Ishikawa (cell line): ENCODE measurements around the gene OSTM1.

ENCODE experiments used
- CEBPB ChIP-seq: IDR thresholded peaks from 2 replicates; pipeline ENCODE4 v1.6.1; 2012
- CREB1 ChIP-seq: IDR thresholded peaks from 2 replicates; pipeline ENCODE4 v1.6.1; 2012; ENCODE audit warnings: low read depth
- EGR1 ChIP-seq: IDR thresholded peaks from 2 replicates; pipeline ENCODE4 v1.6.1; 2012
- EP300 ChIP-seq: IDR thresholded peaks from 2 replicates; pipeline ENCODE4 v1.6.1; 2012; ENCODE audit warnings: borderline replicate concordance
- FOXM1 ChIP-seq: IDR thresholded peaks from 2 replicates; pipeline ENCODE4 v1.6.1; 2012; ENCODE audit warnings: low read depth, borderline replicate concordance
- NFIC ChIP-seq: IDR thresholded peaks from 2 replicates; pipeline ENCODE4 v1.6.1; 2012
- RAD21 ChIP-seq: IDR thresholded peaks from 2 replicates; pipeline ENCODE4 v1.6.1; 2012; ENCODE audit warnings: low read depth
- TAF1 ChIP-seq: IDR thresholded peaks from 2 replicates; pipeline ENCODE4 v1.6.1; 2012; ENCODE audit warnings: low read depth, mild to moderate bottlenecking
- TCF12 ChIP-seq: IDR thresholded peaks from 2 replicates; pipeline ENCODE4 v1.6.1; 2012; ENCODE audit warnings: low read depth
- TEAD4 ChIP-seq: IDR thresholded peaks from 2 replicates; pipeline ENCODE4 v1.6.1; 2012
- YY1 ChIP-seq: IDR thresholded peaks from 2 replicates; pipeline ENCODE4 v1.6.1; 2012; ENCODE audit warnings: low read depth
- ZBTB7A ChIP-seq: IDR thresholded peaks from 2 replicates; pipeline ENCODE4 v1.6.1; 2012; ENCODE audit warnings: low read depth
- TF ChIP-seq, protein P1 (sequence below): IDR thresholded peaks from 2 replicates; pipeline ENCODE4 v1.6.1; 2012; ENCODE audit warnings: low read depth, mild to moderate bottlenecking
- TF ChIP-seq, protein P2 (sequence below): IDR thresholded peaks from 2 replicates; pipeline ENCODE4 v1.6.1; 2012
- TF ChIP-seq, protein P3 (sequence below): IDR thresholded peaks from 2 replicates; pipeline ENCODE4 v1.6.1; 2012

The OSTM1 gene

DNA sequence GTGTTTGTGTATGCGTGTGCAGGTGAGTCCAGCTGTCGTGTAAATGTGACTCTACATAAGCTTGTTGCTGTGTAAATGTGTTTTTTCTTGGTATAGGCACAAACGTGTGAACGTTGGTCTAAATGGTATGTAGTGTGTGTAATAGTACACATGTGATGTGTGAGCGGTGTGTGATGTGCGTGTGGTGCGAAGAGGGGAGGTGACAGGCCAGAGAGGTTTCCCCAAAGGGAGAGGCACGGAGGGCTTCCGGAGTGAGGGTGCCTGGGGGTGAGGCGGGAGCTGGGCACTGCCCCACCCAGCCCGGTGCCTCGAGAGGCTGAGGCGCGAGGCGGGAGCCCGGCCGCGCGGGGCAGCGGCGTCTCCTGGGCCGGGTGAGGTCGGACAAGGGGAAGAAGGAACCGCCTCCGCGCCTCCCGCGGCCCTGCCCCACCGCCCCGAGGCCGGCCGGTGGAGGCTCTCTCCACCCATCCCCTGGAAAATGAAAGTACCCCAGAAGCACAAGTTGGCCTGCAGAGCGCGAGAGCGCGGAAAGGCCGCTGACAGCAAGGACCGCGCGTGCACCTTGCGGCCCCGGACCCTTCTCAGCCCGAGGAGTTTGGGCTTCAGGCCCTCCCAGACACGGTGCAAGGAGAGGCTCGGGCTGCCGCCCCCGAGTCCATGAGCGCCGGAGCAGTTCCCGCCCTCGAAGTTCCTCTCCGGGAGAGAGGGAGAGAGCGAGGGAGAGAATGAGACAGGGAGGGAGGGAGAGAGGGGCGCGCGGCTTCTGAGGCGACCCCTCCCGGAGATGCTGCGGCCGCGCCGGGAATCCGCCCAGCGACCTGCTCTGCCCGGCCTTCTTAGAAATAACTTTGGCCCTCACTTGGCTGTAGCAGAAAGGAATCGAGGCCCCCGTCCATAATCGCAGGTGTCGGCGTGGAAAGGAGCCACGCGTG, 43.2 kb upstream of the OSTM1 start:
- TF ChIP-seq ZBTB7A (no peak), CEBPB (no peak), NFIC (no peak), EP300 (no peak), FOXM1 (no peak), RAD21 (no peak), TCF12 (no peak), YY1 (no peak), EGR1 (no peak), CREB1 (no peak), TAF1 (no peak), TEAD4 (no peak)
- TF ChIP-seq, protein P1, sequence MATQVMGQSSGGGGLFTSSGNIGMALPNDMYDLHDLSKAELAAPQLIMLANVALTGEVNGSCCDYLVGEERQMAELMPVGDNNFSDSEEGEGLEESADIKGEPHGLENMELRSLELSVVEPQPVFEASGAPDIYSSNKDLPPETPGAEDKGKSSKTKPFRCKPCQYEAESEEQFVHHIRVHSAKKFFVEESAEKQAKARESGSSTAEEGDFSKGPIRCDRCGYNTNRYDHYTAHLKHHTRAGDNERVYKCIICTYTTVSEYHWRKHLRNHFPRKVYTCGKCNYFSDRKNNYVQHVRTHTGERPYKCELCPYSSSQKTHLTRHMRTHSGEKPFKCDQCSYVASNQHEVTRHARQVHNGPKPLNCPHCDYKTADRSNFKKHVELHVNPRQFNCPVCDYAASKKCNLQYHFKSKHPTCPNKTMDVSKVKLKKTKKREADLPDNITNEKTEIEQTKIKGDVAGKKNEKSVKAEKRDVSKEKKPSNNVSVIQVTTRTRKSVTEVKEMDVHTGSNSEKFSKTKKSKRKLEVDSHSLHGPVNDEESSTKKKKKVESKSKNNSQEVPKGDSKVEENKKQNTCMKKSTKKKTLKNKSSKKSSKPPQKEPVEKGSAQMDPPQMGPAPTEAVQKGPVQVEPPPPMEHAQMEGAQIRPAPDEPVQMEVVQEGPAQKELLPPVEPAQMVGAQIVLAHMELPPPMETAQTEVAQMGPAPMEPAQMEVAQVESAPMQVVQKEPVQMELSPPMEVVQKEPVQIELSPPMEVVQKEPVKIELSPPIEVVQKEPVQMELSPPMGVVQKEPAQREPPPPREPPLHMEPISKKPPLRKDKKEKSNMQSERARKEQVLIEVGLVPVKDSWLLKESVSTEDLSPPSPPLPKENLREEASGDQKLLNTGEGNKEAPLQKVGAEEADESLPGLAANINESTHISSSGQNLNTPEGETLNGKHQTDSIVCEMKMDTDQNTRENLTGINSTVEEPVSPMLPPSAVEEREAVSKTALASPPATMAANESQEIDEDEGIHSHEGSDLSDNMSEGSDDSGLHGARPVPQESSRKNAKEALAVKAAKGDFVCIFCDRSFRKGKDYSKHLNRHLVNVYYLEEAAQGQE = no peak
- TF ChIP-seq, protein P2, sequence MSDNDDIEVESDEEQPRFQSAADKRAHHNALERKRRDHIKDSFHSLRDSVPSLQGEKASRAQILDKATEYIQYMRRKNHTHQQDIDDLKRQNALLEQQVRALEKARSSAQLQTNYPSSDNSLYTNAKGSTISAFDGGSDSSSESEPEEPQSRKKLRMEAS = no peak
- TF ChIP-seq, protein P3, sequence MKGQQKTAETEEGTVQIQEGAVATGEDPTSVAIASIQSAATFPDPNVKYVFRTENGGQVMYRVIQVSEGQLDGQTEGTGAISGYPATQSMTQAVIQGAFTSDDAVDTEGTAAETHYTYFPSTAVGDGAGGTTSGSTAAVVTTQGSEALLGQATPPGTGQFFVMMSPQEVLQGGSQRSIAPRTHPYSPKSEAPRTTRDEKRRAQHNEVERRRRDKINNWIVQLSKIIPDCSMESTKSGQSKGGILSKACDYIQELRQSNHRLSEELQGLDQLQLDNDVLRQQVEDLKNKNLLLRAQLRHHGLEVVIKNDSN = no peak

DNA sequence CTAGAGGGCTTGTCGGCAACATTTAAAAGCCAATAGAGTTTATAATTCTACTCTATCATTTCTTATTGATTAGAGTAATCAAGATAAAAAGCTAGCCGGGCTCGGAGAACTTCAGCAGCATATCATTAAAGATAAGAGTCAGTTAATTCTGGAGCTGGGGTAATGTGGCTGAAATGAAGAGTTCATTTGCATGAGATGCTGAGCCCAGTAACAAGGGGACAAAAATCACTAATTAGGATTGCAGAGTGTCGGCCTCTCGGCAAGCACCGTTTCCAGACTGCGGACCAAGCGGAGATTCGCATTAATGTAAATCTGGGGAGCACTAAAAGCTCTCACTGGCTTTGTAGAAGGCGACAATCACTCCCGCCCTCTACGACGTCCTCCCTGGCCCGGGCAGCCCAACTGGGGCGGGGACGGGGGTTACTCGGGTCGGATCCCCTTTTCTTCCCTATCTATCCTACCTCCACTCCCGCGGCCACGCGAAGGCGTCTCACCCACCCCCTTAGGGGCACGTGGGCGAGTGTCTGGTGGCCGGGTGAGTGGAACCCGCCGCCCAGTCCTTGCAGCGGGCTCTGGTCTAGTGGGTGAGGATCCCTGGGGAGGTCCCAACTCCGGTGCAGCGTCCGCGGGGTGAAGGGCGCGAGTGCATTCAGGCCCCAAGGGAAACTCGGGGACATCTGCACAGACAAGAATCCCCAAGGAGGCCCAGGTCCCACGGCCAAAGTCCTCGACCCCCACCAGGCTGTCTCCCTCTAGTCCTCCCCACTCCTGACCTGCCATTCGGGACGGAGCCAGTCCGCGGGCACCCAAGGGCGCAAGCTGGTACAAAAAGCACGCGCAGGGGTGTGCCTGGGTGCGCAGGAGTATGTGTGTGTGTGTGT, 42.2 kb upstream of the OSTM1 start:
- no peak for TF ChIP-seq TAF1
- TF ChIP-seq ZBTB7A = no peak
- no peak for TF ChIP-seq FOXM1
- TF ChIP-seq, protein P1 = no peak
- no peak for TF ChIP-seq NFIC
- no peak for TF ChIP-seq CEBPB
- TF ChIP-seq TEAD4 = no peak
- no peak for TF ChIP-seq CREB1
- TF ChIP-seq YY1 = no peak
- no peak for TF ChIP-seq EP300
- TF ChIP-seq, protein P2 = no peak
- TF ChIP-seq EGR1 = no peak
- TF ChIP-seq, protein P3 = no peak
- no peak for TF ChIP-seq RAD21
- no peak for TF ChIP-seq TCF12

DNA sequence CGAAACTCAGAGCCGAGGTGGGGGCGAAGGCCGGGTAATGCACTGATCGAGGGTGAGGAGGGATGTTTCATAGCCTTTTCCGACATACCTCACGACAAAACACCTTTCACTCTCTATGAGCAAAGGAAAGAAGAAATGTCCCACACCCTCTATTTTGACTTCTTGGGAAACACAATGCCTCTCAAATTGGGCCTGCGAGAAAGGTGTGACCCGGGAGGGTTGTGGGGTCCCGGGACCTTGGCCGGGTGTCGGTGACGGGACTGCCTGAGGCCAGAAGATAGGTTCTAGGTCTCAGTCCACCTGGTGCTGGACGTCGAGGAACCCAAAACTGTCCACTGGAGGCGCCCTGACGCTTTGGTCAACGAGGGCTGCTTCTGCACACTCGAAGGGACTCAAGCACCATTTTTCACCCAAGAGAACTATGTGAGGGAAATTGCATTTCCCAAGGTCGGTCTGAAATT, 41.1 kb upstream of the OSTM1 start:
- TF ChIP-seq YY1 (no peak), RAD21 (peak; percentile 79)

DNA sequence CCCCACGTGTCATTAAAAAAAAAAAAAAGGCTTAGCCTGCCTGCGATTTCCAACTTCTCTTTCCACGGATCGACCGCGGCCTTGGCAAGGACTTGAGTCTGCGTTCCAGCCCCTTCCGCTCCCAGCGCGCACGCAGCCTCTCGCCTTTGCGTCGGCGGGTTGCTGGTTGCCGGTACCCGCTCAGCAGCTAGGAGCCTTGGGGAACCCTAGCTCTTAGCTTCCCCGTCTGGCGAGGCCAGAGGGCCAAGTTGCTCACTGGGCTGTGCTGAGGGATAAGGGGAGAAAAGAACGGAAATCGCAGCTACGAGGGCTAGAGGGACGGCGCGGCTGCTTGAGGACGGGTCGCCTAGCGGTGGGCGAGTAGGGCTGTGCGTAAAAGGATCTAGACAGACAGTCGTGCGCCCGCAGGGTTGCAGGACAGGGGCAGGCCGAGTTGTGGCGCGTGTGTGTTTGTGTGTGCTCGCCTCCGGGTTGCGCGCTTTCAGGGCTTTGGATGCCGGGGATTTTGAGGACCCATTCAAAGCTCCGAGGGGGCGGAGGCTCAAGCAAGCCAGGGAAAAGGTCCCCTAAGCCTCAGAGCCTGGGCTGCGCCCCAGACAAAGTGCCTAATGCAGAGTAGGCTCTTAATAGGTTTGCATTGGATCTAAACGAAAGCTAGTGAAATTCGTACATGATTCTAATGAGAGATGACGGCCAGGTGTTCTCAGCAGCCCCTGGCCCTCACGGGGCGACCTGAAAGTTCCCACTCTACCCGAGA, 40.5 kb upstream of the OSTM1 start:
- TF ChIP-seq, protein P1 = no peak
- TF ChIP-seq ZBTB7A (no peak), EP300 (no peak), RAD21 (no peak), TCF12 (no peak), NFIC (no peak), EGR1 (no peak), TAF1 (no peak), CREB1 (no peak), FOXM1 (no peak), CEBPB (no peak), TEAD4 (no peak), YY1 (no peak)
- TF ChIP-seq, protein P3 = no peak
- TF ChIP-seq, protein P2 = no peak
